AG09309 (cell line): ENCODE data around the gene THSD4.

ENCODE experiments used
- DNase-seq: peaks from one replicate; pipeline ENCODE4 v3.0.0-alpha.2; 2010; ENCODE audit warnings: low read depth
- H3K4me3 ChIP-seq: 2 replicates; pipeline ENCODE4 v1.5.1; 2011; ENCODE audit warnings: mild to moderate bottlenecking, low read depth, low read length, moderate library complexity; ENCODE audit not compliant: control insufficient read depth
- CTCF ChIP-seq: IDR thresholded peaks from 2 replicates; pipeline ENCODE4 v1.5.1; 2011; ENCODE audit warnings: mild to moderate bottlenecking, low read depth, low read length, inconsistent platforms; ENCODE audit not compliant: insufficient read depth, control insufficient read depth; ENCODE audit errors: missing control alignments

THSD4 gene

GRCh38 chr15:71654042-71654719 is 538.9 kb downstream of the THSD4 start:
- H3K4me3 ChIP-seq, result no peak overlapping the region
- DNase-seq, result no peak
- TF ChIP-seq CTCF, result no peak

- H3K4me3 ChIP-seq, result no peak overlapping the region
- DNase-seq, result no peak
- TF ChIP-seq CTCF, result no peak
These were observed 539.5 kb downstream of the THSD4 start for GRCh38 chr15:71654720-71655174.

- TF ChIP-seq CTCF, result no peak
- no peak for DNase-seq
- no peak overlapping the region for H3K4me3 ChIP-seq
These were observed 541.2 kb downstream of the THSD4 start for GRCh38 chr15:71656425-71656824.

GRCh38 chr15:71657141-71657540 is 541.9 kb downstream of the THSD4 start:
- no peak for DNase-seq
- TF ChIP-seq CTCF, result no peak

GRCh38 chr15:71658036-71658435 is 542.8 kb downstream of the THSD4 start:
- no peak overlapping the region for H3K4me3 ChIP-seq
- DNase-seq, result no peak
- TF ChIP-seq CTCF, result no peak

More at GRCh38 chr15:71657141-71657540, 541.9 kb downstream of the THSD4 start:
- no peak overlapping the region for H3K4me3 ChIP-seq

GRCh38 chr15:71658827-71659729 is 543.8 kb downstream of the THSD4 start:
- DNase-seq, result no peak
- TF ChIP-seq CTCF, result no peak

More at GRCh38 chr15:71658827-71659729, 543.8 kb downstream of the THSD4 start:
- H3K4me3 ChIP-seq, result no peak overlapping the region
